ENCODE results near the gene CDH4.
"Not testable (repeated sequence)": the region's sequence is repeated elsewhere in the genome, so short reads cannot be mapped to it uniquely, and the experiment has no call there.

CDH4 gene

GRCh38 chr20:61422636-61423425 is 170.8 kb downstream of the CDH4 start:
- FAIRE-seq, result no peak

DNA sequence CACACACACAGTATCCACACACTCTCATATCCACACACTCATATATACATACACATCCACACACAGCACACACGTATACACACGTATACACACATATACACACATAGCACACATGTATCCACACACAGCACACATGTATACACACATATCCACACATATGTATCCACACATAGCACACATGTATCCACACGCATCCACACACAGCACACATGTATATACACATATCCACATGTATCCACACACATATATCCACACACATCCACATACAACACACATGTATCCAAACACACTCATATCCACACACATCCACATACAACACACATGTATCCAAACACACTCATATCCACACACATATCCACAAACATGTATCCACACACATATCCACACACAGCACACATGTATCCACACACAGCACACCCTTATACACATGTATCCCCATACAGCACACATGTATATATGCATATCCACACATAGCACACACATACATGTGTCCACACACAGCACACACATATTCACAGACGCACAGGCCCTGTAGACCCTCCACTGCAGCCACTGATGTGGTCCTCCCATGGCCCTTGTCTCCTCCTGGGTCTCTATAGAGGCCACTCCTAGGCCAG is 172.1 kb downstream of the CDH4 start:
- FAIRE-seq, result no peak

GRCh38 chr20:61424628-61425420 is 172.8 kb downstream of the CDH4 start:
- FAIRE-seq, result no peak

- not testable (repeated sequence) for FAIRE-seq
Measured at GRCh38 chr20:61425541-61425991, 173.5 kb downstream of the CDH4 start.

- FAIRE-seq, result no peak
Measured at GRCh38 chr20:61426352-61426751, 174.3 kb downstream of the CDH4 start.

DNA sequence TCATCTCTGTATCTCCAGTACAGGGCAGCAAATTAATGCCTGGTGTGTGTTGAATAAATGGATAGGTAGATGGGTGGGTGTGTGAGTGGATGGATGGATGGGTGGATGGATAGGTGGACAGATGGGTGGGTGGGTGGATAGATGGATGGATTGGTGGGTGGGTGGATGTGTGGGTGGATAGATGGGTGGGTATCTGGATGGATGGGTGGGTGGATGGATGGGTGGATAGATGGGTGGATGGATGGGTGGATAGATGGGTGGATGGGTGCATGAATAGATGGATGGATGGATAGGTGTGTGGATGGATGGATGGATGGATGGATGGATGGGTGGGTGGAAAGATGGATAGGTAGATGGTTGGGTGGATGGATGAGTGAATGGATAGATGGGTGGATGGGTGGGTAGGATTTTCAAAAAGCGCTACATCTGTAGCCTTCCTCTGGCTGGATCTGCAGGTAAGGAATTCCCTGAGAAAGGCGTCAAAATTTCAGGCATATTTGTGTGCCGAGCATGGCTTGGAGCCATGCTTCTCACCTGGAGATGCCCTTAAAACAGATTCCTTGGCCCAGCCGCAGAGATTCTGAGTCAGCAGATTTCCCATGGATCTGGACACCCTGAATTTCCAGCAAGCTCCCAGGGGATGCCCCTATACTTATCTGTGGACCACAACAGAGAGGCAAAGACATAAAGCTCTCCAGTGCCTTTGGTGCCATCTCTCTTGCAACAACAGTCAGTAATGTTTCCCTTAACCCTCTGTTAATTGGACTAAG is 177.6 kb downstream of the CDH4 start:
- FAIRE-seq, result no peak

- no peak for FAIRE-seq
Measured at GRCh38 chr20:61430228-61430624, 178.2 kb downstream of the CDH4 start.

DNA sequence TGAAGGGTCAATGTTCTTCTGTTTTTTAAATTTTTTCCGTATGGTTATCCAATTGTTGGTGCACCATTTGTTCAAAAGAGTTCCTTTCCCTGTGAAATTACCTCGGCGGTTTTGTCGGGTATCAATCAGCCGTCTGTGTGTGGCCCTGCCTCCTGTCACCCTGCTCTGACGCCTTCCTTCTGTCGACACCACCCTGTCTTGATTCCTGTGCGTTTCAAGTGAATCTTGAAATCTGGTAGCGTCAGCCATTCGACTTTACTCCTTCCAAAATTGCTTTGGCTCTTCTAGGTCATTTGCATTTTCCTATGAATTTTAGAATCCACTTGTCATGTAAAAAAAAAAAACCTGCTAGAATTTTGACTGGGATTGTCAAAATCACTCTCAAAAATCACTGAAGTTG is 181.1 kb downstream of the CDH4 start:
- no peak for FAIRE-seq

- no peak for FAIRE-seq
Measured at GRCh38 chr20:61433816-61434215, 181.8 kb downstream of the CDH4 start.

DNA sequence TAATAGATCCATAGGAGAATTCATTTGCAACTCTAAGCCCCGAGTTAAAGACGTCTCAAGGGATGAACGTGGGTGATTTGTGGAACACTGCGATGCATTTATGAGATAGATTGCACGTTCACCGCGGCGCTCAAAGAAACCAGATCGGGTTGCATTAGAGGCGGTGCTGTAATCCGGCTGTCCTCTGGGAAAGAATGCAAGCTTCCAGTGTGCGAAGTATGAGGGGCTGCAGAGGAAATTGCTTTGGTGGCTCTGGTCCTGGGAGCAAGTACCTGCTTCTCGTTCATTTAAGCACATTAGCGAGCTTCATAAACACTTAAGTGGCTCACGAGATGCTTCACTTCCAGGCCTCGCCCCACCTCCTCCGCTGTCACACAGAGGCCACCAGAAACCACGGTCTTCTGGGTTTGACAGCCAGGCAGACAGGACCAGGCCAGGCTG is 182.3 kb downstream of the CDH4 start:
- FAIRE-seq, result no peak

GRCh38 chr20:61435184-61435822 is 183.2 kb downstream of the CDH4 start:
- FAIRE-seq, result no peak

- no peak for FAIRE-seq
Measured at GRCh38 chr20:61435823-61436220, 183.8 kb downstream of the CDH4 start.

DNA sequence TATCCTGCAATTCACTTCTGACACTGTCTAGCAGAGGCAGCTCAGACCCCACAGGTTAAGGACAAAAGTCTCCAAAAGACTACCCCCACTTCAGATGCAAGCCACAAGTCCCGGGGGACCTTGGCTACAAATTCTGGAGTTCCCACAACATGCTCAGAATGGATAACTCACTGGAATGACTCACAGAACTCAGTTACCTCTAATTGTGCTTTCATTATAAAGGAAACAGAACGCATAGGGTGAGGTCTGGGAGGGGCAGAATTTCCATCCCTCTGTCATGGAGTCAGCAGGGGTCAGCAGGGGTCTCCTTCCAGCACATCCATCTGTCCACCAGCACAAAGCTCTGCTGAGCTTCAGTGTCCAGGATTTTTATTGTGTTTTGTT is 184.2 kb downstream of the CDH4 start:
- no peak for FAIRE-seq

GRCh38 chr20:61436667-61437279 is 184.7 kb downstream of the CDH4 start:
- no peak for FAIRE-seq

- FAIRE-seq, result no peak
Measured at GRCh38 chr20:61437280-61438206, 185.5 kb downstream of the CDH4 start.

DNA sequence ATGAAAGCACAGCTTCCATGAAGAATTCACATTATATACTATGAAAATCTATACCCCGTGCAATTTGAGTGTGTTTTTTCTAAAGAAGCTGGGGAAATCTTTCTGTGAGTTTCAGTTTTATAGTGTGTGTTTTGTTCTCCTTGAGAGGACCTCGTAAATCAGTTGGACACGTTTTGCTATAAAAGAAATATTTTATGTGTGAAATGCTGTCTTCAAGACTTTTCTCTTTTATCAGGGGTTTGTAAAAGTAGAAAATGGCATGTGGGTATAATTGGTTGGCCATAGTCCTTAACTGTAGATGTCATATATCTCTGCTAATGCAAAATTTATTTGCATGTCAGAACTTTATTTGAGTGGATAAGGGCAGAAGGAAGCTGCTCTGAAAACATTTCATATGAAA is 186.2 kb downstream of the CDH4 start:
- no peak for FAIRE-seq

- no peak for FAIRE-seq
Measured at GRCh38 chr20:61439251-61439650, 187.2 kb downstream of the CDH4 start.

DNA sequence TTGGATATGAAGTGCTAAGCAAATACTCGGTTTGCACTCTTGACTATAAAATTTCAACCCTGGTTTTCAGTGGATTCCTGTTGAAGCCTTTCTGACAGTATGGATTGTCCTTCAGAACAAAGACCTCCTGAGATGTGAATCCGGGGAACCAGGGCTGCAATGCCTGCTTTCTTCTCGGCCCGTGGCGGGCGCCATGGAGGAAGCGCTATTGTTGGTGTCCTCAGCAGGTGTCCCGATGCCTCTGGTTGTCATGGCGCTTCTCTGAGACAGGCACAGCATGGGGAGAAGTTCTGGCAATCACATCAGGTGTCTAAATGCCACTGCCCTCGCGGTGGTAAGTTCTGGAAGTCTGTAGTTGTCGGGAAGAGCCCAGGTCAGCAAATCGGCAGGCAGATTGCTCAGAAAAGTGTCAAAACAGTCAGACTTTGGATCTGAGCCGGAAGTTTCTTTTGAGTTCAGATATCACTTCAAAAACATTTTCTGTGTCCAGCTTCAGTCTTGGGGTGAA is 188.5 kb downstream of the CDH4 start:
- no peak for FAIRE-seq

DNA sequence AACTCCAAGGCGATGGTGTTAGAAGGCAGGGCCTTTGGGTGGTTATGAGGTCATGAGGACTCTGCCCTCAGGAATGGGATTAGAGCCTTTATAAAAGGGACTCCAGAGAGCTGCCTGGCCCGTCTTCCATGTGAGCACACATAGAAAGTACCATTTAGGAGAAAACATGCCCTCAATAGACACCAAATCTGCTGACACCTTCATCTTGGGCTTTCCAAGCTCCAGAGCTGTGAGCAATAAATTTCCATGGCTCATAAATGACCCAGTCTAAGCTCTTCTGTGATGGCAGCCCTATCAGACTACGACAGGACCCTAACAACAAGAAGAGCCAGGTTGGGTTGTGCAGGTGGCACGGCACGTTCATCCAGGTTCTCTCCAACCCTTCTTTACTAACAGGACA is 189.5 kb downstream of the CDH4 start:
- FAIRE-seq, result no peak

DNA sequence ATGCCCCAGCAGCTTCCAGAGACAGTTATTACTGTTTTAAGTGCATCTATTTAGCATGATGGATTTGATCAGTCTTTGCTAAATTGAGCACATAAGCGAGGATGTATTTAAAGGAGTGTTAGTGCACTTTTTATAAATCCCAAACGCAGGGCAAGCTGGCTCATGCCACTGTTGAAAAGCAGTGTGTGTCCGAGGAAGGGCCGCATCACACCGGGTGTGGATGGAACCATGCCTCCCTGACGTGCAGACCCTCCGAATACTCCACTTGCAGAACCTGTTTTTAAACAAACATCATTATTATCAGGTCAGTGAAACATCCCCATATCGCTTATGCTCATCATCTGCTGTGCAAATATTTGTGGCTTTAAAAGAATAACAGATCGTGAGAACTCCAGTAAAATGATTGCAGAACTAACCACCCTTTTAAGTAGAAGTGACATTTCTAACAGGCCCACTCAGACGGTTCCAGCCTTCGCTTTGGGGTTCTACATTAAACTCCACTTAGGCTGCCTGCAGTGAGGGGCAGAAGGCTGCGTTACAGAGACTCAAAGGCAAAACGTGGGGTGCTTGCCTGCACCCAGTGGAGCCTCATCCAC is 190.1 kb downstream of the CDH4 start:
- no peak for FAIRE-seq
